ENCODE results near the gene PSMA7.

DNA sequence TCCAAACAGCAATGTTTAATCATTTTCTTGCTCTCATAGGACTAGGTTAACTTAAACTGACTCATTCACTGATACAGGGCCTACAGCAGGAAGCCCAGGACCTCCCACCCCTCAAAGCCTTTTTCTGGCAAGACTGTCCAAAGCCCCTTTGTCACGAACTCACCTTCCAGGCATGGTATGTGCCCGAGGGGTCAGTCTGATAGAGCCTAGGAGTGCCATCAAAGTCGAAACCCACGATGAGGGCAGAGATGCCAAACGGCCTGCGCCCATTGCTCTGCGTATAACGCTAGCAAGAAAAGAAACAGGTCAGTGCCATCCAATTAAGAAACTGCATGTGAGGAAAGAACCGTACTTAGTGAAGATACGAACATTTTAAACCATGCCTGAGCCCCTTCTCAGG lies 4.3 kb downstream of the PSMA7 start:
- no peak for TF ChIP-seq CTCF (IDR thresholded peaks at IDR 0.05; ENCODE audit: borderline replicate concordance, extremely low read depth, low read length, poor library complexity, severe bottlenecking)
- no peak for TF ChIP-seq EZH2 (IDR thresholded peaks at IDR 0.05; ENCODE audit: borderline replicate concordance, low read depth, low read length, severe bottlenecking)

Measured in DND-41 (cell line).